ENCODE data around the gene ADIG.
"Not testable (repeated sequence)": the region's sequence is repeated elsewhere in the genome, so short reads cannot be mapped to it uniquely, and the experiment has no call there.

The ADIG gene

DNA sequence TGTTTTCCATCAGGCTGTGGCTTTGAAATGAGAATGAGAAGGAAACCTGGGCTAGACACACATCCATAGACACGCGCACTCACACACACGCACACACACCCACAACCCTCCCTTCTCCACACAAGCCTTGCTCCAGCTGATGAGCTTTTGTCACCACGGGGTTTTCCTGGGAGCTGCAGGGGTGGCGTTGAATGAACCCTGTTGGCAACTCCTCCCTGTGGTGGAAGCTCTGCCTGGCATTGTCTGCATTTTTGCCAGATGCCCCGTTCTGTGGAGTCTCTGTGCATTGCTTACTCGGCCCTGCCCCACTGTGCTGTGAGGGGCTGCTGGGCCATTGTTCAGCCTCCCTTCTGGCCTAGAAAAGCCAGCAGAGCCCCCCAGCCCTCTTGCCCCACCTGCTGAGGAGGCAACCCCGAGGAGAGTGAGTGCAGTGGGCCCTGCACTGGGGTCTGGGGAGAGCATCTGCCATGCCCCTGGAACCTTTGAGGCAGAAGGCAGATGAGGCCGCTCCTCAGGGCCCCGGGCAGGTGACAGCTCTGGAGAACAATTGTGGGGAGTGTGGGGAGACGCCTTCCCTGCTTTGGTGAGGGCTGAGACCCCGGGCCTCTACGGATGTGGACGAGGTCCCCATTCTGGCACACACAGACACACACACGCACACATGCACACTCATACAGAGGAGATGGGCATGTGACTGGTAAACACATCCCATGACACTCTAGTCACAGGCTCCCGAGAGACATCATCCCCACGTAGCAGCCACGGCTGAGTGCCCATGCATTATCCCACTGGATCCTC lies 9.9 kb downstream of the ADIG start:
- Histone ChIP-seq H3K4me3 (no peak overlapping the region), H3K27ac (no peak overlapping the region)
- no peak for DNase-seq (ENCODE audit: low spot score)
- TF ChIP-seq, protein P1, sequence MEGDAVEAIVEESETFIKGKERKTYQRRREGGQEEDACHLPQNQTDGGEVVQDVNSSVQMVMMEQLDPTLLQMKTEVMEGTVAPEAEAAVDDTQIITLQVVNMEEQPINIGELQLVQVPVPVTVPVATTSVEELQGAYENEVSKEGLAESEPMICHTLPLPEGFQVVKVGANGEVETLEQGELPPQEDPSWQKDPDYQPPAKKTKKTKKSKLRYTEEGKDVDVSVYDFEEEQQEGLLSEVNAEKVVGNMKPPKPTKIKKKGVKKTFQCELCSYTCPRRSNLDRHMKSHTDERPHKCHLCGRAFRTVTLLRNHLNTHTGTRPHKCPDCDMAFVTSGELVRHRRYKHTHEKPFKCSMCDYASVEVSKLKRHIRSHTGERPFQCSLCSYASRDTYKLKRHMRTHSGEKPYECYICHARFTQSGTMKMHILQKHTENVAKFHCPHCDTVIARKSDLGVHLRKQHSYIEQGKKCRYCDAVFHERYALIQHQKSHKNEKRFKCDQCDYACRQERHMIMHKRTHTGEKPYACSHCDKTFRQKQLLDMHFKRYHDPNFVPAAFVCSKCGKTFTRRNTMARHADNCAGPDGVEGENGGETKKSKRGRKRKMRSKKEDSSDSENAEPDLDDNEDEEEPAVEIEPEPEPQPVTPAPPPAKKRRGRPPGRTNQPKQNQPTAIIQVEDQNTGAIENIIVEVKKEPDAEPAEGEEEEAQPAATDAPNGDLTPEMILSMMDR (IDR thresholded peaks at IDR 0.05) = no peak

DNA sequence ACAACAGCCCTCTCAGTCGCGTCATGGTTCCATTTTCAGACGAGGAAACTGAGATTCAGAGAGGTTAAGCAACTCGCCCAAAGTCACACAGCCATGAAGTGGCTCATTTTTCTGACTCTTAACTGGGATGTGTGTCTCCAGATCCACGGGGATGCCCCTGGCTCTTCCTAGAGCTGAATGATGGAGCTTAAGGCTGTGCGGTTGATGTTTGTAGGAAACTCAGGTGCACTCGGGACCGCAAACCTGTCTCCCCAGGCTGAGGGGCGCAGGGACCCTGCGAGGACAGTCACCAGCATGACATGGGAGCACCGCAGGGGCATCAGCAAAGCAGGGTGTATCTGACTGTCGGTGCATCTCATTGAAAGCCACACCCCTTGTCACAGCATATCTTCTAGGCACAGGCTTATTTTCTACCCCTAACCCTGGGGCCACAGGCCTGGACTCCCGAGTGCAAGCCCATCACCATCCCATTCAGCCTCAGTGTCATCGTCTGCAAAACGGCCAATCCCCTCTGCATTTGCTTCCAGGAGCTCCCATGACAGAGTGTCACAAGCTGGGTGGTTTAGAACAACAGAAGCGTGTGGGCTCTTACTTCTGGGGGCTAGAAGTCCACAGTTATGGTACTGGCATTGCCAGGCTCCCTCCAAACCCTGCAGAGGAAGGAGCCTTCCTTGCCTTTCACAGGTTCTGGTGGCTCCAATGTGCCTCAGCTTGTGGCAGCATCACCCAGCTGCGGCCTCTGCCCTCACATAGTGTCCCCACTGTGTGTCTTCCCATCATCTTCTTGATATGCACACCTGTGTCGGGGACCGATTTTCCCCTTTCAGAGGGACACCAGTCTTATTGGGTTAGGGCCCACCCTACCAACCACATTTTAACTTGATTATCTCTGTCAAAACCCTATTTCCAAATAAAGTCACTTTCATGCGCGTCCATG lies 10.7 kb downstream of the ADIG start:
- Histone ChIP-seq H3K27ac (no peak overlapping the region), H3K4me3 (no peak overlapping the region)
- TF ChIP-seq, protein P1 (IDR thresholded peaks at IDR 0.05) = no peak
- DNase-seq (ENCODE audit: low spot score) = no peak

DNA sequence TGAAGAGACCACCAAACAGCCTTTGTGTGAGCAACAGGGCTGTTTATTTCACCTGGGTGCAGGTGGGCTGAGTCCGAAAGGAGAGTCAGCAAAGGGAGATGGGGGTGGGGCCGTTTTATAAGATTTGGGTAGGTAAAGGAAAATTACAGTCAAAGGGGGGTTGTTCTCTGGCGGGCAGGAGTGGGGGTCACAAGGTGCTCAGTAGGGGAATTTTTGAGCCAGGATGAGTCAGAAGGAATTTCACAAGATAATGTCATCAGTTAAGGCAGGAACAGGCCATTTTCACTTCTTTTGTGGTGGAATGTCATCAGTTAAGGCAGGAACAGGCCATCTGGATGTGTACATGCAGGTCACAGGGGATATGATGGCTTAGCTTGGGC lies 11.4 kb downstream of the ADIG start:
- H3K4me3 ChIP-seq; DNase-seq (ENCODE audit: low spot score); H3K27ac ChIP-seq: not testable (repeated sequence)

DNA sequence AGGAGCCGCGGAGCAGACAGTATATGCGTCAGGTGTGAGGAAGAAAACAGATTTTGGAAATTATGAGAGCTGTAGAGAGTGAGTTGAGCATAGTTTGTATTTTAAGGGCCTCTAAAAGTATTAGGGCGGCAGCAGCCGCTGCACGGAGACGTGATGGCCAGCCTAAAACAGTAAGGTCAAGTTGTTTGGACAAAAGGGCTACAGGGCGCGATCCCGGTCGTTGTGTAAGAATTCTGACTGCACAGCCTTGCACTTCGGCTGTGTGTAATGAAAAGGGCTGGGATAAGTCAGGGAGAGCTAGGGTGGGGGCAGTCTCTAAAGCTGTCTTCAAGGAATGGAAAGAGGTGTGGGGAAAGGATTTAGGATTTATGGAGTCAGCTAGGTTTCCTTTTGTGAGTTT lies 13.3 kb downstream of the ADIG start:
- DNase-seq (ENCODE audit: low spot score); H3K4me3 ChIP-seq; H3K27ac ChIP-seq: not testable (repeated sequence)

DNA sequence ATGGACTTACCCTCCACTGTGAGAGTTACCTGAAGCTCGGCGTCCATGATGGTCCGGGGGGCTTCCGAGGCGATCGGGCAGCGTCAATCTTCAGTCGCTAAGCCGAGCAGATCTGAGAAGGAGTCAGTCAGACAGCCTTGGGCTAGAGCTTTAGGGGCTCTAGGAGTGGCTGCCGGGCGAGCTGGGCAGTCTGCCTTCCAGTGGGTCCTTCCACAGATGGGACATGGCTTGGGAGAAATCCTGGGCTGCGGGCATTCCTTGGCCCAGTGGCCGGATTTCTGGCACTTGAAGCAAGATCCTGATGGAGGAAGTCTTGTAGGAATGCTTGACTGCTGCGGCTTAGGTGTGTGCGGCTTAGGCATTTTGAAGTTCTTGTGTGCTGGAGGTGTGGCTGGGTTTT lies 14.9 kb downstream of the ADIG start:
- not testable (repeated sequence) for H3K4me3 ChIP-seq; DNase-seq (ENCODE audit: low spot score); H3K27ac ChIP-seq

DNA sequence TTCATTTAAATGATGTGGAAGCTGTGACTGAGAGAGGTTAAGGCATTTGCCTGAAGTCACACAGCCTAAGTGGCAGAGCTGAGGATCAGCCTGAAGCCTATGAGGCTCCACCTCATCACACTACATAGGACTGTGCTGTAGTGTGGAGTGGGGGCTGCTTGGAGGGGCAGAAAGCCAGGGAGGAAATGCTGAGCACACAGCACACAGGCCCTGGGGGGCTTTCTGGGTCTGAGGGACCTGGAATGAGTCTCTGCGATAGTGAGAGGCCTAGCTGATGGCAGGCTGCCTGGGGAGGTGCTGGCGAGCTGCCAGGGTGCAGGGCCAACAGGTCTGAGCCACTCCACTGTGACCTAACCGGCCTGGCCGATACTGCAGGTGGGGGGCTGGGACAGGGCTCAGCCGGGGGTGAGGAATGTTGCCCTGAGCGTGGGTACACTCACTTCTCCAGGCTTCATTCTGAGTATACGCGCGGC lies 18.4 kb downstream of the ADIG start:
- TF ChIP-seq, protein P1 (IDR thresholded peaks at IDR 0.05) = no peak
- Histone ChIP-seq H3K27ac (no peak overlapping the region), H3K4me3 (no peak overlapping the region)
- no peak for DNase-seq (ENCODE audit: low spot score)

DNA sequence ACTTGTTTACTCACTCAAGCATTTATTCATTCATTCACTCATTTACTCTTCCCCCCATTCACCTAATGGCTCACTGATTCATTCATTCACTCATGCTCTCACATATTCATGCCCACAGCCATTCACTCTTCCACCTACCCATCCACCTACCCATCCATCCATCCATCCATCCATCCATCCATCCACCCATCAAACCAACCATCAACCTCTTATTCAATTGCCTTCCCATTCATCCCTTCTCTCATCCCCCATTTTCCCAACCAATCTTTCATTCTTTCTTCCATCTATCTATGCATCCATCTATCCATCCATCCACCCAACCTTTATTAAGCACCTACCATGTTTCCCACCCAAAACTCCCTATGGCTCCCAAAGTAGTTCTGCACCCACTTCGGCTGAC lies 19.1 kb downstream of the ADIG start:
- TF ChIP-seq, protein P1 (IDR thresholded peaks at IDR 0.05) = no peak
- Histone ChIP-seq H3K4me3 (no peak overlapping the region), H3K27ac (no peak overlapping the region)
- no peak for DNase-seq (ENCODE audit: low spot score)

DNA sequence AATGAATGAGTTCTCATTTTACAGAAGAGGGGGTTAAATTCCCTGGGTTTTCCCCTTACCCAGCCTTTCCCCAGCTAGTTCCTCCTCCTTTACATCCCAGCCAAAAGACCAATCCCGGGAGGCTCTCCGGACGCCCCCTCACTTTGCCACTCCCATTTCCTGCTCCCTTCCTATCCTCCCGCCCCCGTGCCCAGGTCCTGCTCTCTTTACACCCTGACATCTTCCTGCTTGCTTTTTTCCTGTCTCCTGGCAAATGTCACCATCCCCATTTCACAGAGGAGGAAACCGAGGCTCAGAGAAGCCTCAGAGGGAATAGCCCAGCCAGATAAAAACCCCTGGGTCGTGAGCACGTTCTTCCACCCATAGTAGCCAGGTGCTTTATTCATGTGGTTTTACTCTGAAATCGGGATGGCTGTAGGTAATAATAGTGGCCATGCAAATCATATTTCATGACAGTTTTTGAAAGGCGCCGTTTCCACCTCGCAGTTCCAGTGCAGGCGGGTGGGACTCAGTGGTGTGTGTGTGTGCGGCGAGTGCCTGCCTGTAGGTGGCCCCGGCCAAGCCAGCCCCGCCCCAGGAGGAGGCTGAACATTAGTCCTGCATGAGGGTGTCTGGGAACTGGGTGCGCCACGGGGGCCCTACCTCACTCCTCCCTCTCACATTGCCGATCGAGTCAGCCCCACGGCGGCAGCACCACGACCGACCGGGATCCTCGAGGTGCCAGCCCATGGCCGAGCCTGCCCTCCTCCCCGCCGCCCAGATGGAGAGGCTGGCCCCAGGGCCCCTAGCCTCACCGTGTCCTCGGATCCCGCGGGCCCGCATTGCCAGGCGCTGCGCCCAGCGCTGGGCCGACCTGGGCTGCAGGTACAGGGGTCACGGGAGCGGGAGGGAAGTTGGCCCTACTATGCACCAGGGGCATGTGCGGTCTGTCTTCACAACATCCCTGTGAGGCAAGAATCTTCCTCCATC lies 20.5 kb downstream of the ADIG start, which contains the start of gene ARHGAP40:
Gene ARHGAP40, plus strand, starts transcription at position 594 of the 969 bp plus-strand sequence.
- TF ChIP-seq, protein P1 (IDR thresholded peaks at IDR 0.05) = no peak
- Histone ChIP-seq H3K27ac (no peak within 1 kb of the TSS), H3K4me3 (peak within 1 kb of the TSS; percentile 14)
- no peak for DNase-seq (ENCODE audit: low spot score)
